NCI-H1436 (cell line): ENCODE results near the gene SKIC8.
"Not testable (repeated sequence)": the region's sequence is repeated elsewhere in the genome, so short reads cannot be mapped to it uniquely, and the experiment has no call there.

Source experiments
- DNase-seq: peaks from one replicate; lab custom pipeline; 2025; lab: John Stamatoyannopoulos, UW

SKIC8 gene

GRCh38 chr15:78251136-78251535 is 48.3 kb downstream of the SKIC8 start:
- no peak for DNase-seq

GRCh38 chr15:78249131-78249530 is 50.3 kb downstream of the SKIC8 start:
- no peak for DNase-seq

- DNase-seq: no peak
Measured at GRCh38 chr15:78247911-78248310, 51.5 kb downstream of the SKIC8 start.

GRCh38 chr15:78245976-78246620 is 53.3 kb downstream of the SKIC8 start:
- not testable (repeated sequence) for DNase-seq

- DNase-seq: not testable (repeated sequence)
Measured at GRCh38 chr15:78245392-78245791, 54.0 kb downstream of the SKIC8 start.

- no peak for DNase-seq
Measured at GRCh38 chr15:78244893-78245292, 54.5 kb downstream of the SKIC8 start.

DNA sequence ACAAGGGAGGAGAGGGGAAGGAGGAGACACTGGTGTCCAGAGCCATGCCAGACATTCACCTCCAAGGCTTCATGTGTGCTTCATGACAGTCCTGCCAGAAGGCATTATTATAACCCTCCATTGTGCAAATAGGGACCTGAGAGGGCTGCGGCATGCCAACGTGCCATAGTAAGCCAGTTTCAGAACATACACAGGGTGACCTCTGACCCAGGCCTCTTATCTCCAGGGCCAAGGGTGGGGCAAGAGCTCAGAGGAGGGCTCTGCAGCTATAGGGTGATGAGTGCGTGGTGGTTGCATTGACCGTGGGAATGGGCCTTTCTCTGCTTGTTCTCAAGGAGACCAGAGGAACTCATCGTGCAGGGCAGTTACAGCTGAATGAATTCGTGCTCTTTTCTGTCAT is 55.3 kb downstream of the SKIC8 start:
- no peak for DNase-seq

GRCh38 chr15:78243491-78243941 is 55.9 kb downstream of the SKIC8 start:
- DNase-seq: no peak

- DNase-seq: no peak
Measured at GRCh38 chr15:78243058-78243457, 56.4 kb downstream of the SKIC8 start.

DNA sequence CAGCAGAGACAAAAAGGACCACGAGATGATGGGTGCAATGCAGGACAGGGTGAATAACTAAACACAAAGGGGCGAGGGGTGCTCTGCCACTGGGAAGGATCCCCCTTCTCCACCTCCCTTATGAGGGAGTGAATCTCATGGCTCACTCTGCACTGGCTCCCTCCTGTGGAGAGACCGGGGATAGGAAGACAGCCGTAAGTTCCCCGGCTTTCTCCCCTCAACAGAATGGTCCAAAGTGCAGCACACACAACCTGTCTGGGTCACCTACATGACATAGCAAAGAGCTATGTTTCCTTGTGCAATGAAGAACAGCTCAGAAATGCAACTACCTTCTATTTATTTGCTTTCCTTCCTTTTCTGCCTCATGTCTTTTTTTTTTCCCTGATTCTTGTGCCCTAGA is 57.3 kb downstream of the SKIC8 start:
- no peak for DNase-seq

GRCh38 chr15:78241017-78241416 is 58.4 kb downstream of the SKIC8 start:
- DNase-seq: peak; percentile 62

DNA sequence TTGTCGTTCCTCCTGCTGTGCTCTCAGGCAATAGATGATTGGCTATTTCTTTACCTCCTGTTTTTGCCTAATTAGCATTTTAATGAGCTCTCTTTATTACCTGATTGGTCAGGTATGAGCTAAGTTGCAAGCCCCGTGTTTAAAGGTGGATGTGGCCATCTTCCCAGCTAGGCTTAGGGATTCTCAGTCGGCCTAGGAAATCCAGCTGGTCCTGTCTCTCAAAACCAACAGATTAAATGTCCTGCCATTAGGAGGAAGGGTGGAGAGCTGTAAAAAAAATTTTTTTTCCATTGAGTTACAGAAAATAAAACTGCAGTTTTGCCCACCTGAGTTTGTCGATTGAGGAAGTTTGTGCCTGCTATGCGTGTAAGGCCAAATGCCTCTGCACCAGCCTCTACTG is 59.6 kb downstream of the SKIC8 start:
- DNase-seq: no peak

DNA sequence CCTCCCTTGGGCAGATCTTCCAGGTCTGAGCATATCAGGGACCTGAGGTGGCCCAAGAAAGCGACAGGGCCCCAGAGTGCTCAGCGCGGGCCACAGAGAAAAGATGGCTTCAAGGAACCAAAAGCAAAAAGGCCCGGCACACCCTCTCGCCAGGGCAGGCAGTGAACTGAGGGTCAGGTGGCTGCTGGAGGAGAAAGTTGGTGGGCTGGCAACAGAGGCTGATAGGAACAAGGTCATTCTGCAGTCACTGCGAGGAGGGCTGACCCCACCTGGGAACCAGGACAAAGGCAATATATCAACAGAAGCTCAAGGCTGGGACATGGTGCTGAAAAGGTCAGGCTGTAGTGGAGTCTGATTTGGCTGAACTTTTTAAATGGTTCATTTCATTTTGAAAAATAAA is 62.3 kb downstream of the SKIC8 start:
- DNase-seq: no peak

DNA sequence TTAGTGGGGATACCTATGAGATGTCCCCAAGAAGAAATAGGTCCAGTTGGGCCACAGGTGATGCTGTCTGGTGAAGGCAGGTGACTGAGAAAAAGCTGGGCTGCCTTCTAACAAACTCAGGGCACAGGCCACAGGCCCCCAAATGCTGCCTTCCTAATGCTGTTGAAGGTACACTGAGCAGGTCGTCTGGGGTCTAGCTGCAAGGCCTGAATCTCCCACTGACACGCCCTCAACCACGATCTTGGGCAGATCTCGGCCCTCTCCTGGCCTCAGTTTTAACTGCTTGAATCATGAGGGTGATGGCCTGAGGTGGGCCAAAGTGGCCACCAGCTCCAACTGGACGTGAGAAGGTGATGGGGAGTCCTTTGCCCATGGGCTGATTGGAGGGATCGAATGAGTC is 62.9 kb downstream of the SKIC8 start:
- DNase-seq: no peak

DNA sequence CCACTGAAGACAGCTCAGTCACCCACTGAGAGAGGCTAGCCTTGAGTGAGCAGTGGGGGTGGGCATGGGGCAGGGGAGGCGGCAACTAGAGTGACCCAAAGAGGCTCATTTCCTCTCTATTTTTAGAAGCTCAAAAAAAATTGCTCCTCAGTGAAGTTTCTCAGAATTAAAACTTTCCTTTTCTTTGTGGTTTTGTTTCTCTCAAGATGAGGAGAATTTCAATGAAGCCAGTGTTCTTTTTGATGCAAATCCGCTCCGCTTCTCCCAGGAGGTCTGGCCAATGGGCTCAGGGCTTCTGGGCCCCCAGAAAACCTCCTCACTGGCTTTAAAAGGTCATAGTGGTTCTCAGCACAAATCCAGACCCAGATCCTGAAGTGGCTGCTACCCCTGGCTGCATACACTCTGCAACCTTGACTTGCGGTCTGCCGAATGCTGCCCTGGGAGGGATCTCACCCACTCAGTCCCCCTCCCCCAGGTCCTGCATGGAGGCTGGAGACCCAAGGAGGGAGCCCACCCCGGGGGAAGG is 64.8 kb downstream of the SKIC8 start, which contains the start of gene ACSBG1:
Gene ACSBG1, minus strand, starts transcription at position 51 of the 526 bp plus-strand sequence. CDS start 64 bp downstream, outside the sequence.
- no peak for DNase-seq

- no peak for DNase-seq
Measured at GRCh38 chr15:78233496-78233895, 65.9 kb downstream of the SKIC8 start.
